Measurements from ENCODE around the gene SIDT1.
A peak's percentile ranks its signal among the peaks of the same experiment; 100 is the strongest.

Gene SIDT1

DNA sequence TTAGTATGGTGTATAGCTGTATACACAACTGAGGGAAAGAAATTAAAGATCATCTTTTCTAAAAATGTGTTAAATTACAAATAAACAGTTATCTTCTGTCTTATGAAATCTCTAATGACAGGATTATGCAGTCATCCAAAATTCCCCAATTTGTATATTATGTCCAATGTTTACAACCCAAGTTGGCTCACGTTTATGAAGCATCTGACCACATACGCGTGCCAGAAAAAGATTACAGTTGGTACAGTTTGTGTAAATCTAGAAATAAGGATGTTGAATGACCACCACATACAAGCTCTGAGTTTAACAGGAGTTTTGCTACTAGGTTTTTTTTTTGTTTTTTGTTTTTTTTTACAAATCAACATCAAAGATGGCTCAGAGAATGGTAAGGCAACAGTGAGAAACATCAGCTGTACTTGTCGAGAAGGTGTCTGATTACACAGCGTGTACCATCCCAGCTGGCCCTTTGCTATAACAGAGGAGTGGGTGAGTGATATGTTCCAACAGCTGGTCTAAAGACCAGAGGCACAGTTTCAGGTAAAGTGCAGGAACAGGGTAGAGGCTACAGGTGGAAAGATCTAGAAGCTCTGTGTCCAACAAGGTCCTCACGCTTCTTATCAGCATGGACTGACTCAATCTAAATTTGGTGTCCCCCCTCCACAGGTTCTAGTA lies 117.0 kb downstream of the SIDT1 start:
- TF ChIP-seq POLR2A (IDR thresholded peaks at IDR 0.05; ENCODE audit: low read length) (no peak), GATA1 (IDR thresholded peaks at IDR 0.05; ENCODE audit: low read depth, low read length) (no peak)
- no peak for DNase-seq

DNA sequence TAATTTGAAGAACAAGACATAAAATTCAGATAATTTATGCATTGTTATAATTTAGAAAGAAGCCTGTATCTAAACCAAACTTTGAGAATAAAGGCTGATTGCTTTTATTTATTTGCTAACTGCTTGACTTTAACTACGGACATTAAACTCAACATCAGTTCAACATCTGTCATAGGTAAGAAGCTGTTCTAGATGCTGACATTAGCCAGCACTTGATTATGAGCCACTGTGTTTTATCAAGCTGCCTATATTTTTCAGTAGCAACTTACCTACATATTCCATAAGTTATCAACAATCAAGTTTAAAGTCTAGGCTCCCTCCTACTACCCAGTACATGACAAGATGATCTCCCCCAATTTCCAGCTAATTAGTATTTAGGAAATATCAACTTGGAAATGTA lies 122.0 kb downstream of the SIDT1 start:
- no peak for TF ChIP-seq POLR2A (IDR thresholded peaks at IDR 0.05; ENCODE audit: low read length)
- TF ChIP-seq GATA1 (IDR thresholded peaks at IDR 0.05; ENCODE audit: low read depth, low read length): no peak
- DNase-seq: no peak

DNA sequence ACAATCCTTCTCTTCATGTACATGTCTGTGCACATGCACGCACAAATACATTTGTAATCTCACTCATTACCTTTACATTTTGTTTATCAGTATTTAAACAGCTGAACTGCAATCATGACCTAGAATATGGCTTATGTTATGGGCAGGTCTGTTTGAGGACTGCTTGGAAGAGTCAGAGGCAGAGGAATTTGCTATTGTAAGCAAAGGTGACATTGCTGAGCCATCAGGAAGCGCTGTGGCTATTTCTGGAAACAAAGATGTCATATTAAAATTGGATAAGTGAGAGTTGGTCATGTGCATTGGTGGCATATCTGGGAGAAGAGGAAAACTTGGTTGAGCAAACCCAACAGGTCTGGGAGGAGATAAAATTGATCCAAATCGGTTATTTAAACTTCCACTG lies 122.5 kb downstream of the SIDT1 start:
- TF ChIP-seq POLR2A (IDR thresholded peaks at IDR 0.05; ENCODE audit: low read length): no peak
- TF ChIP-seq GATA1 (IDR thresholded peaks at IDR 0.05; ENCODE audit: low read depth, low read length): no peak
- peak in 1 of 2 experiments; percentile 49 for DNase-seq

DNA sequence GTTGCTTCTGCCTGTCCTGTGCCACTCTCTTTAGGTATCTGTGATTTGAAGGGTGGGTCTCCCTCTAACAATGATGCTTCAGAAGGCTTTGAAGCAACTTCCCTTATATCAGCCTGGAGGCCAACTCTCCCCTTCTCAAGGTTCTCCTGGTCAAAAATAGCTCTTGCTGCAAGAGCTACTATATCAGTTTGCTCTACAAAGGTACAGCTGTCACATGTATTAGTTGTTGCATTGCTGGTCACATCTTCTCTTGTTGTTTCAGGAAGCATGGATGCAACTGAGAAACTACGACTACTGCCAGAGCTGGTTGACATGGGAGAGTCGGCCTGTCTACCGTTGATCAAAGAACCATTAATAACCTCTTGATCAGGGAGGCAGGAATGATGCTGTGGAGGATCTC lies 125.8 kb downstream of the SIDT1 start:
- no peak for DNase-seq
- TF ChIP-seq GATA1 (IDR thresholded peaks at IDR 0.05; ENCODE audit: low read depth, low read length) (no peak), POLR2A (IDR thresholded peaks at IDR 0.05; ENCODE audit: low read length) (no peak)

DNA sequence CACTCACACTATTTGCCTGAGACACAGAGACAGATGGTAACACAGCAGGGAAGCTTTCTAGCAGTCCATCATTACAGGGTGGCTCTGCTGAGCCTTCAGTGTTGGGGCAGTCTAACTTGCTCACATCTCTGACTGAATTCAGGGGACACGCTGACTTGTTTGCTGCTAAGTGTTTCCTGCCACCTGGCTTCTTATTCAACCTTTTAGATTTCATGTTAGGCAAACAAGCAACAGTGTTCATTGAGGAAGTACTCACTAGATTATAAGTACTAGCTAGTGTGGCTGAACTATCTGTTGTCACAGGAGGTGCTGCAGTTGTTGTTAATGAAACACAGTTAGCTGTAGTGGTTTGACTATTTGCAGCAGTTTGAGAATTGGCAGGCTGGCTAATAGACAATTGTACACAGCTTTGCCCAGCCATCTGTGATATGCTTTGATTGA lies 126.8 kb downstream of the SIDT1 start:
- no peak for DNase-seq
- TF ChIP-seq POLR2A (IDR thresholded peaks at IDR 0.05; ENCODE audit: low read length) (no peak), GATA1 (IDR thresholded peaks at IDR 0.05; ENCODE audit: low read depth, low read length) (no peak)

DNA sequence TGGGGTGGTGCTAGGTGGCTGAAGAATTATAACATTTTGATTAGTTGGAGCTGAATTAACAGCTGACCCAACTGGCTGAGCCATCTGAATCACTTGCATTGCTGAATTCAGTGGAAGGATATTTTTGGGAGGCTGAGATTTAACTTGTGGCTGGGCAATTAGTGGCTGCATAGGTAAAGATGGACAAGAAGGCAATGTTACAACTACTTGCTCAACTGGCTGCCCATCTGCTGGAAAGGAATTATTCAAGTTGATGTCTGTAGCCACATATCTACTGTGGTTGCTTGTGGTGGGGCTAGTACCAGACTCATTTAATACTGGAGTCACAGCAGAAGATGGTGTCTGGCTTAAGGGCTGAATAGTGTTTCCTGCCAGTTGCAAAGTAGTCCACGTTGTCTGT lies 127.6 kb downstream of the SIDT1 start:
- DNase-seq: no peak
- TF ChIP-seq GATA1 (IDR thresholded peaks at IDR 0.05; ENCODE audit: low read depth, low read length) (no peak), POLR2A (IDR thresholded peaks at IDR 0.05; ENCODE audit: low read length) (no peak)

DNA sequence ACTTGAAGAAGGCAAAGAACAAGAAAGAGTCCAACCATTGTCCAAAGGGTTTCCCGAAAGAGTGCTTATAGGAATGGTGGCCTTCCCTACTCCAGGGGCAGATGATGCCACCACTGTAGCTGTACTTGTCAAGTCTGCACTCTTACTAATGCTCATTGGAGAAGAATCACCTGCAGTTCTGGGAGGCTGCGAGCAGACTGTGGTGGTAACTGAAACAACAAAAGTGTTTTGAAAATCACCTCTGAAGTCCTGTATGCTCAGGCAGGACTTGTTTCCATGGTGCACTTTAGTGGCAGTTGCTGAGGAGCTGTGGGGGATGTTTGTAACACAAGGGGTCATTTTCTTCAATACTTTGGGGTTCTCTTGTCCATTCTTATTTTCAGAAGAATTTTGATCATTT lies 128.1 kb downstream of the SIDT1 start:
- TF ChIP-seq GATA1 (IDR thresholded peaks at IDR 0.05; ENCODE audit: low read depth, low read length) (no peak), POLR2A (IDR thresholded peaks at IDR 0.05; ENCODE audit: low read length) (no peak)
- no peak for DNase-seq

DNA sequence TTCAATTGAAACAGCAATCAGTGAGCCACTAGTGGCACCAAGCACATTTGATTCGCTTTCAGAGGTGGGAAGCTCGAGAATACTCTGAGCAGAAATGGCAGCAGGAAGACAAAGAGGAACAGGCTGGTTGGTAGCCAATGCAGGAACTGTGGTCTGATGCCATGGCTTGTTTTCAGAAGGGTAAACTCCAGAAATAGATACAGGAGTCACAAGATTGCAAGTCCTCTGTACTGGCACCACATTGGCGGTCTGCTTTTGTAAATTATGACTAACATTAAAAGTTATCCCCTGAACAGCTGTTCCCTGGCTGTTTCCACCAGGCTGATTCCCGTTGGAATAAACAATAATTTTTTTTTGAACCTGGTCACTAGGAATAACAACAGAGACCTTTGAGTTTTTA lies 128.5 kb downstream of the SIDT1 start:
- no peak for DNase-seq
- TF ChIP-seq POLR2A (IDR thresholded peaks at IDR 0.05; ENCODE audit: low read length): no peak
- TF ChIP-seq GATA1 (IDR thresholded peaks at IDR 0.05; ENCODE audit: low read depth, low read length): no peak

DNA sequence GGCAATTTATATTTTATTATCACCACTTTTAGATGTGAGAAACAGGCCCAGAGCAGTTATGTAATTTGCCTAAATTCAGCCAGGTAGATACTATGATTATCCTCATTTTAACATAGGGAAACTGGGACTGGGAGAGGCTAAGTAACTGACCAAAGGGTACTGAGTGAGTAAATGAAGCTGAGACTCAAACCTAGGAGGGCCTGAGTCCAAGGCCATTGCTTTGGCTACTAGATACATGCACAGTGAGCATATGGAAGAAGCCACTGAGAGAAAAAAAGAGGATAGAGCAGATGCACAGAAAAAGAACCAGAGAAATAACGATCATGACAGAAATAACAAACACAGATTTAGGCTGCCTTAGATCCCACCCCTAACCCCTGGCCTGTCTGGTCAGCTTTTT lies 130.5 kb downstream of the SIDT1 start:
- DNase-seq: no peak
- TF ChIP-seq POLR2A (IDR thresholded peaks at IDR 0.05; ENCODE audit: low read length) (no peak), GATA1 (IDR thresholded peaks at IDR 0.05; ENCODE audit: low read depth, low read length) (no peak)

DNA sequence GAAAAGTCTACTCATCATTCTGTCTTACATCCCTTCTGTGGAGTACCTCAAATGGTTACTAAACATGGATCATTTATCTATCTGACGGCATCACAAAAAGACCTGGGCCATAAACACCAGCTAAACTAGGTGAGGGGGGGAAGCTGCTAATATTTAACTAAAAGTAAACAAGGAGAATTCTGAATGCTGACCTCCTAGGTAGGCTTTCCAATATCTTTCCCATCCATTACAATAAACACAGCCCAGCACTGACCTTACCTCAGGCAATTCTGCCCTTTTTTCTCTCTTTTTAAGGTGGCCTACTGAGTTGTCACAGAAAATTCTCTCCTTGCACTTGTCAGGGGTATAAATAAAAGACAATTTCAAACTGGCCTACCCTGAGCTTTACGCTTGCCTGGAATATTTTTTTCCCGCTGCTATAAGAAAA lies 131.0 kb downstream of the SIDT1 start:
- DNase-seq: no peak
- TF ChIP-seq GATA1 (IDR thresholded peaks at IDR 0.05; ENCODE audit: low read depth, low read length): no peak

DNA sequence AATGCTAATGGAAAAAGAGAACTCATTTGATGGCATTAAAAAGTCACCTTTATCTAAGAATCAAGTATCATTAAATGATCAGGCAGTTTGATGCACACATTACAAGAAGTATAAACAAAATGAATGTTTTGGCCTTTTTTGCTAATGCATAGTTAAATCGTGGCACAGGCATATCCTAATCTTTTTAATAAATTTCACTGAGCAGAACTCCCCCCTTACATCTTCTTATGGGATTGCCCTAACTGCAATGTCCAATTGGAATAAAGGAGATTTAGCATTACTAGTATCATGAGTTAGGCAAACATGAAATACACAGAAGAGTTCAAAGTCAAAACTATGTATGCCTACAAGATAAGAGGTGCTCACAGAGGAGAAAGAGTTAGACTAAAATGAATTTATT lies 131.4 kb downstream of the SIDT1 start:
- TF ChIP-seq GATA1 (IDR thresholded peaks at IDR 0.05; ENCODE audit: low read depth, low read length) (no peak), POLR2A (IDR thresholded peaks at IDR 0.05; ENCODE audit: low read length) (no peak)
- DNase-seq: no peak

DNA sequence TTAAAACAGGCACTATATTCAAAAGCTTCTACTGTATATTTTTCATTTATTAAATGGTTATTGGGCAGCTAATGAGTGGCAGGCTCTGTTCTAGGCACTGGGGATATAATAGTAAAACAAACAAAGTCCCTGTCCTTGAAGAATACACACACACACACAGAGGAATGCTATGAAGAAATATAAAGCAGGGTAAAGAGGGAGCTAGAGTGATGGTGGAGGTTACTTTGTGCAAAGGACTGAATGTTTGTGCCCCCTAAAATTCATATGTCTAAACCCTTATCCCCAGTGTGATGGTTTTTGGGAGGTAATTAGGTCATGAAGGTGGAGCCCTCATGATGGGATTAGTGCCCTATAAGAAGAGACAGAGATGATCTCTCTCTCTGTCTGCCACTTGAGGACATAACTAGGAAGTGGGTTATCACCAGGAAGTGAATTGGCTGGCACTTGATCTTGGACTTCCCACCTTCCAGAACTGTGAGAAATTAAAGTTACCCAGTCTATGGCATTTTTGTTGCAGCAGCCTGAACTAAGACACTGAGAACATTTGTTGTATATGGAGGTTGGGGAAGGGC lies 132.3 kb downstream of the SIDT1 start:
- TF ChIP-seq POLR2A (IDR thresholded peaks at IDR 0.05; ENCODE audit: low read length) (no peak), GATA1 (IDR thresholded peaks at IDR 0.05; ENCODE audit: low read depth, low read length) (no peak)
- no peak for DNase-seq

DNA sequence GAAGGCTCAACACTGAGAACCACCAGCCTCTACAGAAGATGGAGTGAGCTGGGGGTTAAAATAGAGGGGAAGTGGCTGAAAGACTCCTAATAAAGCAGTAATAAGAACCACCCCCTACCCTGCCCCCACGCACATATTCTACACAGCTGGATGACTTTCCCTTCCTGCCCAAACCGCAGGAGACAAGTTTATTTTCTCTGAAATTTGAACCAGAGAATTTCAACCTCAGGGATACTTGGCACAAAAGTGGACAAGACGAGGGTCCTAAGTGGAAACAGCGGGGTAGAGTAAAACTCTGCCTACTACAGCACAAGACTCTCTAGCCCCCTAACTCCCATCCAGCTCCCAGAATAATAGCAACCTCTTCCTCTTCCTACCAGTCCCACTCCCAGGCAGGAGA lies 135.7 kb downstream of the SIDT1 start:
- no peak for DNase-seq
- TF ChIP-seq GATA1 (IDR thresholded peaks at IDR 0.05; ENCODE audit: low read depth, low read length) (no peak), POLR2A (IDR thresholded peaks at IDR 0.05; ENCODE audit: low read length) (no peak)

DNA sequence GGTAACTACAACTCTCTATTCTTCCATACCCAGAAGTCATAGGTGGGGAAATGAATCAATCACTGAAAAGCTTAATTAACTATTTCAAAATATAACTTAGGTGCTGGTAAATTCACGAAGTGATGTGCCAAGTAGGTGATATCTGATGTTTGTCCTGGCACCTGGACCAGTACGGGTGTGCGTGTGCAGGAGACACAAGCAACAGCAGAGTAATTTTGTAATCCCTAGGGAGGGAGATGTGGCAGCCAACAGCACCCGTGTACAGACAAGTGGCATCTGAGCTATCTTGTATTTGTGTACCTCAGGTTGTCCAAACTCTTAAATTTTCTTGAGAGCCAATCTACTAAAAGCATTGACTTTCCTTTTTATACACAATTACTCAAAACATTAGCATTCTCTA lies 141.2 kb downstream of the SIDT1 start:
- TF ChIP-seq POLR2A (IDR thresholded peaks at IDR 0.05; ENCODE audit: low read length): no peak
- no peak for DNase-seq

DNA sequence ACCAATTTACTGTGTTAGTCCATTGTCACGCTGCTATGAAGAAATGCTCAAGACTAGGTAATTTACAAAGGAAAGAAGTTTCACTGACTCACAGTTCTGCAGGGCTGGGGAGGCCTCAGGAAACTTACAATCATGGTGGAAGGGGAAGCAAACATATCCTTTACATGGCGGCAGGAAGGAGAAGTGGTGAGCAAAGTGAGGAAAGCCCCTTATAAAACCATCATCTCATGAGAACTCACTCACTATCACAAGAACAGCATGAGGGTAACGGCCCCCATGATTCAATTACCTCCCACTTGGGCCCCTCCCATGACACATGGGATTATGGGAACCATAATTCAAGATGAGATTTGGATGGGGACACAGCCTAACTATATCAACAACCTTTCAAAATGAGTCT lies 143.9 kb downstream of the SIDT1 start:
- no peak for TF ChIP-seq POLR2A (IDR thresholded peaks at IDR 0.05; ENCODE audit: low read length)
- no peak for TF ChIP-seq GATA1 (IDR thresholded peaks at IDR 0.05; ENCODE audit: low read depth, low read length)

More for the DNA sequence above, 143.9 kb downstream of the SIDT1 start:
- DNase-seq: no peak

Data from erythroblast (primary cell).